GM06990 (cell line): ENCODE measurements around the gene STX4.
"Not testable (repeated sequence)": the region's sequence is repeated elsewhere in the genome, so short reads cannot be mapped to it uniquely, and the experiment has no call there.

Experiments
- DNase-seq: peaks from one replicate; pipeline ENCODE4 v3.0.0-alpha.2; 2011; ENCODE audit not compliant: insufficient read length; ENCODE audit errors: extremely low read depth
- H3K27me3 ChIP-seq: replicated peaks from 2 replicates; pipeline ENCODE4 v1.6.0; 2011; ENCODE audit warnings: low read length; ENCODE audit not compliant: control insufficient read depth, insufficient read depth
- H3K36me3 ChIP-seq: 2 replicates; pipeline ENCODE4 v1.5.1; 2011; ENCODE audit warnings: low read length; ENCODE audit not compliant: control insufficient read depth, insufficient read depth
- H3K4me3 ChIP-seq: replicated peaks from 2 replicates; pipeline ENCODE4 v1.5.1; 2011; ENCODE audit warnings: low read depth, mild to moderate bottlenecking, control low read depth, low read length
- CTCF ChIP-seq: IDR thresholded peaks from 2 replicates; pipeline ENCODE4 v1.5.1; 2011; ENCODE audit warnings: low read length, control low read depth, mild to moderate bottlenecking, inconsistent platforms; ENCODE audit not compliant: insufficient read depth, poor library complexity, severe bottlenecking

Gene STX4

GRCh38 chr16:31007684-31008083 is 25.7 kb upstream of the STX4 start:
- DNase-seq, result no peak
- Histone ChIP-seq H3K4me3 (no peak overlapping the region), H3K36me3 (no peaks in the 10 kb centered on the region), H3K27me3 (peaks cover 5% of the 10 kb centered on the region)
- TF ChIP-seq CTCF, result no peak

- TF ChIP-seq CTCF, result no peak
- H3K36me3 ChIP-seq, result no peaks in the 10 kb centered on the region
- no peak overlapping the region for H3K4me3 ChIP-seq
- H3K27me3 ChIP-seq, result peaks cover 5% of the 10 kb centered on the region
- DNase-seq, result no peak
Observed at GRCh38 chr16:31008149-31008548, 25.2 kb upstream of the STX4 start.

- DNase-seq, result no peak
- no peak for TF ChIP-seq CTCF
- Histone ChIP-seq H3K36me3 (no peaks in the 10 kb centered on the region), H3K4me3 (no peak overlapping the region), H3K27me3 (peaks cover 5% of the 10 kb centered on the region)
Observed at GRCh38 chr16:31008551-31008950, 24.8 kb upstream of the STX4 start.

GRCh38 chr16:31009120-31009519 is 24.2 kb upstream of the STX4 start:
- peaks cover 5% of the 10 kb centered on the region for H3K27me3 ChIP-seq
- no peak for TF ChIP-seq CTCF
- no peak overlapping the region for H3K4me3 ChIP-seq
- H3K36me3 ChIP-seq, result no peaks in the 10 kb centered on the region
- no peak for DNase-seq

- H3K4me3 ChIP-seq, result no peak overlapping the region
- TF ChIP-seq CTCF, result peak; percentile 16
Observed at GRCh38 chr16:31009894-31010584, 23.3 kb upstream of the STX4 start.

GRCh38 chr16:31010585-31011325 is 22.6 kb upstream of the STX4 start, which contains the start of gene STX1B:
Gene STX1B, minus strand, starts transcription at chr16:31010638. Its CDS starts 242 bp downstream, at chr16:31010396.
- H3K4me3 ChIP-seq, result no peak within 1 kb of the TSS
- TF ChIP-seq CTCF, result no peak
- no peak for DNase-seq
- H3K36me3 ChIP-seq, result no peaks in the 10 kb centered on the region
- peaks cover 5% of the 10 kb centered on the region for H3K27me3 ChIP-seq

More at GRCh38 chr16:31009894-31010584, 23.3 kb upstream of the STX4 start:
- DNase-seq, result no peak
- Histone ChIP-seq H3K27me3 (peaks cover 5% of the 10 kb centered on the region), H3K36me3 (no peaks in the 10 kb centered on the region)

- H3K27me3 ChIP-seq, DNase-seq, H3K36me3 ChIP-seq, H3K4me3 ChIP-seq: not testable (repeated sequence)
Observed at GRCh38 chr16:31011815-31012214, 21.5 kb upstream of the STX4 start.

GRCh38 chr16:31013292-31013691 is 20.1 kb upstream of the STX4 start:
- H3K36me3 ChIP-seq, DNase-seq, H3K4me3 ChIP-seq, H3K27me3 ChIP-seq: not testable (repeated sequence)
